B cell (primary cell): ENCODE data around the gene OR2T8. TPM values are rescaled to one million over a fixed set of nuclear protein-coding genes. Genes with fewer than 3 reads are reported as not detected.

Experiments used
- ATAC-seq: fragments of 200-7000 bp; cut with Tn5 transposase; one replicate; pipeline ENCODE4 v1.10.0; 2021; ENCODE audit warnings: low read depth, mild to moderate bottlenecking, moderate number of reproducible peaks, moderate library complexity
- CTCF ChIA-PET: fragments of 350-600 bp; sonication (Branson Sonifier 250); formaldehyde crosslinking; loops from one replicate; lab custom pipeline; 2021; ENCODE audit warnings: antibody characterized with exemption, inconsistent platforms; lab: Charles Lee
- POLR2A ChIA-PET: fragments of 350-600 bp; sonication (Branson Sonifier 250); formaldehyde crosslinking; loops from one replicate; lab custom pipeline; 2021; ENCODE audit warnings: antibody characterized with exemption; lab: Charles Lee
- DNase-seq: peaks from one replicate; pipeline ENCODE4 v3.0.0; 2013
- H2AFZ ChIP-seq: 2 replicates; pipeline ENCODE4 v1.6.1; 2012; ENCODE audit warnings: mild to moderate bottlenecking, low read depth, low read length; ENCODE audit not compliant: insufficient read depth, poor library complexity, severe bottlenecking
- H3K27ac ChIP-seq, 2 donors: 1 replicate in 1 of 2; 2 replicates in 1 of 2; pipeline ENCODE4 v1.5.1; 2012 to 2013; ENCODE audit warnings: low read length in 2 of 2, mild to moderate bottlenecking in 2 of 2, moderate library complexity in 1 of 2
- H3K27me3 ChIP-seq, 4 experiments: fragments of 200-600 bp in 1 of 4; sonication (generic) in 1 of 4; replicated peaks in 1 of 4; 1 replicate in 2 of 4; 2 replicates in 2 of 4; pipeline versions ENCODE4 v1.6.1 to v1.7.0; 2013 to 2016; ENCODE audit warnings: low read length in 3 of 4, mild to moderate bottlenecking in 2 of 4, mixed read lengths in 1 of 4, moderate library complexity in 1 of 4; ENCODE audit not compliant: insufficient read depth in 4 of 4, control insufficient read depth in 3 of 4; ENCODE audit errors: control extremely low read depth in 1 of 4
- H3K36me3 ChIP-seq, 2 experiments: replicated peaks in 1 of 2; 1 replicate in 1 of 2; 2 replicates in 1 of 2; pipeline versions ENCODE4 v1.6.1 to v1.7.1; 2013; ENCODE audit warnings: low read length in 1 of 2; ENCODE audit not compliant: insufficient read depth in 2 of 2, control insufficient read depth in 1 of 2; ENCODE audit errors: control extremely low read depth in 1 of 2, extremely low read depth in 1 of 2
- H3K4me1 ChIP-seq, 2 donors: fragments of 200-600 bp in 1 of 2; sonication (generic) in 1 of 2; 1 replicate in 1 of 2; 2 replicates in 1 of 2; pipeline versions ENCODE4 v1.5.1 to v1.6.1; 2013 to 2017; ENCODE audit warnings: low read length in 2 of 2; ENCODE audit not compliant: control insufficient read depth in 2 of 2, insufficient read depth in 2 of 2
- H3K4me2 ChIP-seq: replicated peaks from 2 replicates; pipeline ENCODE3; 2012; ENCODE audit warnings: mild to moderate bottlenecking, low read depth, low read length; ENCODE audit not compliant: poor library complexity, severe bottlenecking
- H3K4me3 ChIP-seq, 5 experiments: fragments of 200-600 bp in 1 of 5; sonication (generic) in 1 of 5; 1 replicate in 3 of 5; 2 replicates in 2 of 5; pipeline versions ENCODE4 v1.5.1 to v1.7.0; 2011 to 2016; ENCODE audit warnings: low read length in 4 of 5, mild to moderate bottlenecking in 4 of 5, low read depth in 2 of 5, control low read depth in 1 of 5, moderate library complexity in 1 of 5; ENCODE audit not compliant: insufficient read depth in 1 of 5; ENCODE audit errors: control extremely low read depth in 1 of 5, extremely low read depth in 1 of 5
- H3K79me2 ChIP-seq: fragments of 200-600 bp; sonication (generic); one replicate; pipeline ENCODE4 v1.6.0; 2016; ENCODE audit warnings: low read length; ENCODE audit not compliant: control insufficient read depth, insufficient read depth
- H3K9ac ChIP-seq: fragments of 200-600 bp; sonication (generic); 2 replicates; pipeline ENCODE4 v1.6.1; 2017; ENCODE audit warnings: mild to moderate bottlenecking, low read length, moderate library complexity
- H3K9me3 ChIP-seq, 3 donors: one replicate each; pipeline versions ENCODE4 v1.6.1 to v1.7.1; 2013; ENCODE audit warnings: low read length in 2 of 3; ENCODE audit not compliant: control insufficient read depth in 2 of 3, insufficient read depth in 1 of 3; ENCODE audit errors: control extremely low read depth in 1 of 3
- H4K20me1 ChIP-seq: 2 replicates; pipeline ENCODE4 v1.6.0; 2012; ENCODE audit warnings: mild to moderate bottlenecking, low read length; ENCODE audit not compliant: insufficient read depth, control insufficient read depth, poor library complexity, severe bottlenecking
- H3K27ac Mint-ChIP-seq: one replicate; pipeline ENCODE4 v1.8.0; 2021; ENCODE audit warnings: mixed read lengths
- H3K27me3 Mint-ChIP-seq: one replicate; pipeline ENCODE4 v1.8.0; 2021; ENCODE audit warnings: mixed read lengths
- H3K4me1 Mint-ChIP-seq: one replicate; pipeline ENCODE4 v1.8.0; 2021; ENCODE audit warnings: mixed read lengths
- H3K4me3 Mint-ChIP-seq: one replicate; pipeline ENCODE4 v1.8.0; 2021; ENCODE audit warnings: mixed read lengths
- H3K9me3 Mint-ChIP-seq: one replicate; pipeline ENCODE4 v1.8.0; 2022; ENCODE audit warnings: mixed read lengths; ENCODE audit not compliant: insufficient read depth
- CTCF ChIP-seq: fragments of 200-600 bp; IDR thresholded peaks from one replicate; pipeline ENCODE4 v1.8.0; 2022; ENCODE audit warnings: antibody characterized with exemption, mild to moderate bottlenecking
- EZH2 ChIP-seq: IDR thresholded peaks from 2 replicates; pipeline ENCODE4 v1.6.1; 2012; ENCODE audit warnings: borderline replicate concordance, low read depth, mild to moderate bottlenecking, moderate library complexity, low read length; ENCODE audit not compliant: insufficient read depth, poor library complexity, severe bottlenecking
- WGBS: methylation state at CpG from one replicate; pipeline ENCODE4 v1.1.5; 2013; ENCODE audit warnings: missing lambda C conversion rate; ENCODE audit not compliant: insufficient coverage; 5-methylcytosine and 5-hydroxymethylcytosine counted together
- intact Hi-C: fragments of 100-400 bp; cut with micrococcal nuclease; formaldehyde crosslinking; loops from one replicate; pipeline ENCODE4 v1.10.0; 2022
- polyA plus RNA-seq: library from polyadenylated mRNA; depleted of rRNA; stranded (reverse); fragments of >200 nt; gene quantifications from 2 replicates; pipeline ENCODE4 v1.2.3, GENCODE V29; 2012
- total RNA-seq, 2 donors: library from RNA; stranded (reverse); fragments of 120-200 nt in 1 of 2; gene quantifications; 1 replicate in 1 of 2; 2 replicates in 1 of 2; pipeline versions ENCODE4 v1.2.3 to v1.2.4, GENCODE V29; 2013 to 2022

The OR2T8 gene
- total and polyA plus RNA-seq, 2 donors (not counting 1 experiment from before 2014, with no cell fraction given), result 0.67 TPM; not detected in 1

- no peak overlapping the region for H2AFZ ChIP-seq
- H3K27me3 Mint-ChIP-seq, result no peaks in the 10 kb centered on the region
- peaks cover 5% of the 10 kb centered on the region for H3K9me3 Mint-ChIP-seq
- H3K9me3 ChIP-seq, result peaks cover 0 to 12% (median 4%) of the 10 kb centered on the region in 3 donors
- no peak overlapping the region for H3K4me3 ChIP-seq
- CTCF ChIA-PET, result no interaction called here
- ATAC-seq, result no peak
- no peak for DNase-seq
- peaks cover 25% of the 10 kb centered on the region for H3K4me1 Mint-ChIP-seq
- H3K4me1 ChIP-seq, result peaks cover 8 to 11% of the 10 kb centered on the region in 2 donors
- H3K27me3 ChIP-seq, result no peaks in the 10 kb centered on the region
- no peak for TF ChIP-seq CTCF
- no peak for TF ChIP-seq EZH2
- H3K36me3 ChIP-seq, result no peaks in the 10 kb centered on the region
- POLR2A ChIA-PET, result no interaction called here
- H4K20me1 ChIP-seq, result no peaks in the 10 kb centered on the region
- H3K9ac ChIP-seq, result no peak overlapping the region
- no peak overlapping the region for H3K27ac ChIP-seq
- H3K4me2 ChIP-seq, result no peak overlapping the region
- peak overlapping the region; percentile 78 for H3K4me3 Mint-ChIP-seq
- H3K79me2 ChIP-seq, result no peaks in the 10 kb centered on the region
- H3K27ac Mint-ChIP-seq, result peak overlapping the region; percentile 56
- intact Hi-C loops, result no loop called here
- WGBS, result 100% methylated on average over 7 of the region's 13 CpGs
Measured at GRCh38 chr1:247905181-247905580, 14.9 kb upstream of the OR2T8 start.

- DNase-seq (peak; percentile 25), ATAC-seq (peak; percentile 36)
- Histone ChIP-seq H3K4me2 (peak overlapping the region; percentile 71), H3K36me3 (no peaks in the 10 kb centered on the region), H3K27me3 (no peaks in the 10 kb centered on the region), H3K9ac (peak overlapping the region; percentile 60), H3K9me3 (peaks cover 0 to 12% (median 4%) of the 10 kb centered on the region in 3 donors), H3K4me1 (peaks cover 8 to 11% of the 10 kb centered on the region in 2 donors), H3K4me3 (peak overlapping the region; percentile 0 to 68 (median 53)), H3K79me2 (no peaks in the 10 kb centered on the region), H4K20me1 (no peaks in the 10 kb centered on the region), H3K27ac (peak overlapping the region; percentile 34 to 43), H2AFZ (peak overlapping the region; percentile 36)
- TF ChIP-seq CTCF (no peak), EZH2 (no peak)
- POLR2A ChIA-PET, result no interaction called here
- peaks cover 5% of the 10 kb centered on the region for H3K9me3 Mint-ChIP-seq
- H3K4me3 Mint-ChIP-seq, result peak overlapping the region; percentile 78
- CTCF ChIA-PET, result interaction anchor here (0.8 kb wide), 1 partner anchor 48 kb away, joined by 3 read pairs; no protein-coding TSS in a partner anchor
- peak overlapping the region; percentile 71 for H3K27ac Mint-ChIP-seq
- no peaks in the 10 kb centered on the region for H3K27me3 Mint-ChIP-seq
- peaks cover 25% of the 10 kb centered on the region for H3K4me1 Mint-ChIP-seq
- intact Hi-C loops, result no loop called here
- WGBS, result 0% methylated on average over 4 of the region's 9 CpGs
Measured at GRCh38 chr1:247905910-247906503, 14.0 kb upstream of the OR2T8 start.
